HPDE6-E6E7 (cell line): ENCODE data around the gene AP2B1.
"Not testable (repeated sequence)": the region's sequence is repeated elsewhere in the genome, so short reads cannot be mapped to it uniquely, and the experiment has no call there.

Source experiments
- DNase-seq: peaks from one replicate; pipeline ENCODE4 v3.0.0; 2011; ENCODE audit warnings: missing footprints; ENCODE audit errors: extremely low spot score

The AP2B1 gene

GRCh38 chr17:35587074-35587961, at the start of gene AP2B1:
AP2B1 (plus strand) TSS chr17:35587322; CDS start chr17:35594031, 6,709 bp downstream.
- peak; percentile 91 for DNase-seq

DNA sequence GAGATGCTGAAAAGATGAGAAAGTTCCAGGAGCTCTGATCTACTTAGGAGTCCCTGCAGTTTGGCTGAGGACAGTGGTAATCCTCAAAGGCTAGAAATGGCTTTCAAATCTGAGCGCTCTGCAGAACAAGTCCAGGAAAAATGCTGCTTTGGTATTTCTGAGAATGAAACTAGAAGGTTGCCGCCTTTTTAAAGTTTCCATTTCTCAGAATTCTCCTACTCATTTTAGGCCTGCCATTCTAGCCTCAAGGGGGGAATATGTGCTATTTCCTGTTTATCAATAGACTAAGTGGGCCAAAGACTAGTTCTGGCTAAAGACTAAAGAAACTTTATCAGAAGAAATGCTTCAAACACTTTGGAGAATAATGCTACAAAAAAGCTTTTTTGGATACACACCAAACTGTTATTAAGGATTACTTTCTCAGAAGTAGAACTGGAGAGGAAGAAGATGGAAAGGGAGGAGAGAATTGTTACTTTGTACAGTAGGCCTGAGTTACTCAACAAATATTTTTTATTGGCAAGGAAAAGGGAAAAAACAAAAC, 49.5 kb upstream of the AP2B1 start, which contains the start of gene SLFN12L:
Gene SLFN12L (minus strand): TSS at position 78 of the 541 bp plus-strand sequence. CDS start 15,314 bp downstream, outside the sequence.
- DNase-seq, result no peak

- no peak for DNase-seq
Observed at GRCh38 chr17:35539659-35540026, 47.5 kb upstream of the AP2B1 start.

DNA sequence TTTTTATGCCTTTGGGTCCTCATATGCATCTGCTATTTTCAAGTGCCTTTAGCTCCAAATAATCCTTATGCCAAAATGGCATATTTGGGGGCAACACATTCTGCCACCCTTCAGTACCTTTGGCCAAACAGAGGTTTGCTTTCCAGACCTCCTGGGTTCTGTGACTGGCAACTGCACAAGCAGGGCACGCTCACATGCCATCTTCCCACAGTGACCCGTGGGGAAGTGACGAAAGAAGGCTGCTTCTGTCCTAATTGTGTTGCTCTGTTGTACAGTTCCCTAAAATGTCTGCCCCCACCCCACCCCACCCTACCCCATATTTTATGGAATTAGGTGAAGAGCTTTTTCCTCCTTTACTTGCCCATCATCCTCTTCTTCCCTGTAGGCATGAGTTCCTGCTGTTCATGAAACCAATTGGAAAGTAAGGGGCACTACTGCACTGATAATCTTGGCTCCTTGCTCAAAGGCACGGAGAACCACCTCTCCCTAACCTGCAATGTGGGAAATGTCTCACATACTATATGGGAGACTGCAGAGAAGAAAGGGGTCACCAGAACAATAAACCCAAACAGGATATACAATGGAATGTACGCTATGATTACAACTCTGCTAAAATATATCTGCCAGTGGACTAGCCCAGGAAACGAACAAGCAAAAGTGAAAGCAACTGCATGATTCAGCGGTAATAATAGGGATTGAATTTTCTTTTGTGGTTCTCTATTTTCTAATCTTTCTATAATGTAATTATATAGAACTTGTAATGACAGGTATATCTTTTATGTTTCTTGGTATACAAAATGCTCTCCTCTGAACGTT, 46.3 kb upstream of the AP2B1 start:
- DNase-seq, result peak; percentile 37

- DNase-seq, result no peak
Observed at GRCh38 chr17:35541434-35541833, 45.7 kb upstream of the AP2B1 start.

GRCh38 chr17:35542990-35543389, 44.1 kb upstream of the AP2B1 start:
- no peak for DNase-seq

DNA sequence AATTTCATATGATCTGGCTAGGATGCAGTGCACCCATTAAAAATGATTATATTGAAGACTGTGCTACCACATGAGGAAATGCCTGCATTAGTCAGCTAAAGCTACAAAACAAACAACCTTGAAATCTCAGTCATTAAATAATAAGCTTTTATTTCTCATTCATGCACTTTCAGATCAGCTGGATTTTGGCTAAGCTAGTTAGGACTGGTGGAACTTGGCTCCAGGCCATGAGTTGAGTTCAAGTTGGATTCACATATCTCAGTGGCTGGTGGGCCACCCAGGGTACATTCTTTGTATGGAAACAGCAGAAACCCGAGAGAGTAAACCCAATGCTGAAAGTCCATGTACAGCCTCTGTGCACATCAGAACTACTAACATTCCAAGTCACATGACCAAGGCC, 43.3 kb upstream of the AP2B1 start:
- DNase-seq, result no peak

DNA sequence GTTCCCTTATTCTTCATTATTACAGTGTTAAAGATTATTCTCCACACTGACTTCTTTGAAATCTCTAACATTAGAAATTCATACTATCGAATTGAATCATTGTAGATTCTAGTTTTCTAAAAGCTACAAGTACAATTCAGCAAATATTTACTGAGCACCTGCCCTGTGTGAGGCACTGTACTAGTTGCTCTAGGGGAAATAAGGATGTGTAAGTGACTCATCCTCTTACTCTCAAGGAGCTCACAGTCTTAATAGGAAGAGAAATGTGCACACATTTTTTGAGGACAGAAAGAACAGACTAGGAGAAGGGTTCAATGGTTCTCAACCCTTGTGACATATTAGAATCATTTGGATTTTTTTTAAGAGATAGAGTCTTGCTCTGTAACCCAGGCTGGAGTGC, 42.0 kb upstream of the AP2B1 start:
- DNase-seq, result no peak

GRCh38 chr17:35546487-35546886, 40.6 kb upstream of the AP2B1 start:
- DNase-seq, result no peak

GRCh38 chr17:35548208-35548810, 38.8 kb upstream of the AP2B1 start:
- DNase-seq, result no peak

DNA sequence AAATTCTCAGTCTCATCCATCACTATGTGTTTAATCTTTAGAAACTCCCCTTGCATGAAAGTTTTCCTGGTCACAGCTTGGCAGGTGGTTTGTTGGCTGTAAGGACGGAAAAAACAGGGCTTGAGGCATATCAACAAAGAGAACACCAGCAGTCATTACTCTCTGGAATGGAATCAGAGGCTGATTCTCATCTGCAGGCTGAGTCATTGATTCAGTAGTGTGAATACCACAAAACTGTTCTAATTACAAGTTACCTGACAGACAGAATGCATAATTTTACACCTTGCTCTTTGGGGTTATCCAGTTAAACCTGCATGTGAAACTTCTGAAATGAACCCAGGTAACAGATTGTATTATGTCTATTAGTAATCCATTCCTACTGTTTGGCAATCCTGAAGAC, 38.1 kb upstream of the AP2B1 start:
- no peak for DNase-seq

DNA sequence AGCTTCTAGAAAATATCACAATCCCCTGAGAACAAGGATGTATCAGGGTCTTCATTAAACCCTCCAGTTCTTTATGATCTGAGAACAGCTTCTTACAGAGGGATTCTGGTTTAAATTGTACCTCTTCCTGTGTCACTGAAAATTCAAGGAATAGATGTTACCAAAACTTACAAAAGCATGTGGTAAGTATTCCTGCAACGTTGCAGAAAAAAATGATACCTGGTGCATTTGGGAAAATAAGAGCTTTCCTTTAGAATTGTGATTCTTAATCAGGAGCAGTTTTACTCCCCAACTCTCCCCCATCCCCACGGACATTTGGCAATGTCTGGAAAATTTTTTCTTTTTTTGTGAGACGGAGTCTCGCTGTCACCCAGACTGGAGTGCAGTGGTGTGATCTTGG, 33.8 kb upstream of the AP2B1 start:
- no peak for DNase-seq

DNA sequence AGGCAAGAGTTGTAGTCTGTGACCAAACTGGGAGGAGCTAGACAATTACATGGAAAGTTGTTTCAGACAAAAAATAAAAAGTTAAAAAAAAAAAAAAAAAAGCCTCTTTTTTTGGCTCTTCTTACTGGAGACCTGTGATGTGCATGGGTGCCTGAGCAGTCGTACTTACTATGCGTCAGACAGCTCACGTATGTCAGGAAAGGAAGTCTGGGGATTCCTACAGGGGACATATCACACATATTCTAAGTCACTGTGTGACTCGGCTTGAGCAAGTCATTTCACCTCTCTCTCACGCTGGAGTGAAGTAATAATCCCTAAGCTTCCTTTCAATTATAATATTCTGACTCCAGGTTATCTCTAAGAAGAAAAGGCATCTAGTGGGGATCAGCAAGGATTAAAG, 32.5 kb upstream of the AP2B1 start:
- no peak for DNase-seq

DNA sequence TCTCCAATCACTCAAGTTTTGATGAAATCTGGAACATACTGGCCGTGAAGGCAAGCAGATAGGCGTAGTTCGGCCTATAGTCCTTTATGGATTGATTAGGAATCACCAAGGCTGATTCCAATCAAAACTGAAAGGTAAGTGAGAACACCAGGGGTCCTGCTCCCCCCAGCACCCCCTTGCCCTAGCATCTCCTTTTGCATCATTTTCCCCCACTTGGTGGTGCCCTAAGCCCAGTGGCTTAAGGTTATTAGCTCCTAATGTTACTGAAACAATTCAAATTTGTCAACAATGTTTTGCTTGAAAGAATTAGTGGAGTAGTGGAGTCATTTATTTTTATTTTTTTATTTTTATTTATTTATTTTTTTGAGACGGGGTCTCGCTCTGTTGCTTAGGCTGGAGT, 31.4 kb upstream of the AP2B1 start:
- DNase-seq, result no peak

GRCh38 chr17:35557353-35557752, 29.8 kb upstream of the AP2B1 start:
- no peak for DNase-seq

DNA sequence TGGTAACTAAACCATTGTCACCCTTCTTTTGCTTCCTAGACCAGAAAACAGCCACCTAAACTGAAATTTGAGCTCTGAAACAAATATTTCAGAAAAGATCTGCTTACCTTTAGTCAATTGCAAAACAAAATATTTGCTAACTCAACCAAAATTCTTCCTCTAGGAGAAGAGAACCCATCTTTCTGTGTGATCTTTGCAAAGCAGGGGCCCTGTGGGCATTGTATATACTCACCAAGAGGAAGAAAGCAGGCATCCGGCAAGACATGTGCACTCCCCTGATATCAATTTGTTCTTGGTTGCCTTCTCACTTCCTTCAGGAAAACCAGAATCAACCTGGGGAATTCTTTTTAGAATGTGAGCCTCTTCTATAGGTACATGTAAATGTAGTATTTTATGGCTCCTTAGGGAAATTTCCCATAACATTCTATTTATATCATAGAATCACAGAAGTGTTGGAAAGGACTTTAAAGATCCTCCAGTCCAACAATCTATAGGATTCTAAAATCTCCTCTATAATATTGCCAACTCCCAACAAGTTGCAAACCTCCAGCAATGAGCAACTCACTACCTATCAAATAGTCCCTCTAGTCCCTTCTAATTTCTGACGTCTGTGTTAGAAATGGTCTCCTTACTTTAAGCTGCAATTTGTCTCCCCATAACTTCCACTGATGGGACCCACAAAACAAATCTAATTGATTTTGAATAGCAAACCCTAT, 27.5 kb upstream of the AP2B1 start:
- DNase-seq, result no peak

- no peak for DNase-seq
Observed at GRCh38 chr17:35560703-35561102, 26.4 kb upstream of the AP2B1 start, which contains the start of gene SLFN14. SLFN14 (minus strand) TSS chr17:35560819; CDS start chr17:35558062, 2,757 bp downstream.

DNA sequence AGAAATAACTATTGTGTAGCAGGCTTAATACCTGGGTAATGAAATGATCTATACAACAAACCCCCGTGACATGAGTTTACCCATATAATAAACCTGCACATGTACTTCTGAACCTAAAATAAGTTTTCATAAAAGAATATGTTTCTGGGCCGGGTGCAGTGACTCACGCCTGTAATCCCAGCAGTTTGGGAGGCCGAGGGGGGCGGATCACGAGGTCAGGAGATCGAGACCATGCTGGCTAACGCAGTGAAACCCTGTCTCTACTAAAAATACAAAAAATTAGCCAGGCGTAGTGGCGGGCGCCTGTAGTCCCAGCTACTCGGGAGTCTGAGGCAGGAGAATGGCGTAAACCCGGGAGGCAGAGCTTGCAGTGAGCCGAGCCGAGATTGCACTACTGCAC, 23.9 kb upstream of the AP2B1 start:
- not testable (repeated sequence) for DNase-seq

GRCh38 chr17:35566968-35567367, 20.2 kb upstream of the AP2B1 start:
- no peak for DNase-seq

- DNase-seq, result no peak
Observed at GRCh38 chr17:35568561-35568960, 18.6 kb upstream of the AP2B1 start.

DNA sequence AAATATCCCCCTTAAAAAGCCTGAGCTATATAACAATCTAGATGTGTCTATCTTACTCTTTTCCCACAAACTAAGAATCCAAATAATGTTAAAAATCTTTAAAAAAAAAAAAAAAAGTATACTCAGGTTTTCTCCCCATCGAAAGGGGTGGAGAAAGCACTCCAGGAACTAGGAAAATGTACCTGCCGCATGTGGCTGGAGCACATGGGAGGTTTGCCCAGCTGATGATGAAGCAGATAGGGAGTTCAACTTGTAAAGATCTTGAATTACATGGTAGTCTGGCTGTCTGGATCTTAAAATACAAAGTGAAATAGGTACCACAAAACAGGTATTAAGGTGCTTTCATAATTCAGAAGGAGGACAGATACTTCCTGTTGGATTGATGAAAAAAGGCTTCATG, 17.7 kb upstream of the AP2B1 start:
- DNase-seq, result no peak
